ENCODE measurements around the gene AFF1. TPM values are rescaled to one million over a fixed set of nuclear protein-coding genes. Genes with fewer than 3 reads are reported as not detected.

Gene AFF1
- total RNA-seq, 1 experiment from 2014 or later = 23.9 TPM

- no peak for TF ChIP-seq REST (IDR thresholded peaks at IDR 0.05; ENCODE audit: insufficient read depth in 1 of 2, low read depth in 2 of 2, low read length in 1 of 2)
- TF ChIP-seq SIN3A (IDR thresholded peaks at IDR 0.05; ENCODE audit: borderline replicate concordance, insufficient read depth, low read depth, low read length) = no peak
- TF ChIP-seq POLR2AphosphoS5 (IDR thresholded peaks at IDR 0.05; ENCODE audit: low read depth, low read length) = no peak
- no peak for TF ChIP-seq TCF7L2 (IDR thresholded peaks at IDR 0.05; ENCODE audit: low read depth, low read length)
- TF ChIP-seq CTCF (IDR thresholded peaks at IDR 0.05) = no peak
- no peak for ATAC-seq
- CTCF ChIA-PET = no interaction called here
- DNase-seq (ENCODE audit: low read depth, low spot score) = no peak
- H3K27me3 ChIP-seq (ENCODE audit: control insufficient read depth, insufficient read depth, low read length) = no peaks in the 10 kb centered on the region
- no peak overlapping the region for H3K27ac ChIP-seq (ENCODE audit: low read length)
- in situ Hi-C loops (cut with HindIII; ENCODE audit: low pct_unique_long_range_greater_than_20kb, low sequenced_read_pairs) (no loop called here), intact Hi-C loops (cut with micrococcal nuclease; ENCODE audit: unreplicated experiment) (no loop called here)
- POLR2A ChIA-PET = no interaction called here
- H3K4me1 ChIP-seq (ENCODE audit: control insufficient read depth, insufficient read depth, low read length) = no peaks in the 10 kb centered on the region
- H3K36me3 ChIP-seq (ENCODE audit: control insufficient read depth, insufficient read depth, low read length) = no peaks in the 10 kb centered on the region; the same call in 1 of the 2 replicates
- no peaks in the 10 kb centered on the region for H3K9me3 ChIP-seq (ENCODE audit: control insufficient read depth, insufficient read depth, low read depth, low read length)
- H3K4me3 ChIP-seq (ENCODE audit: low read depth in 2 of 2, low read length in 2 of 2) = no peak overlapping the region
- no TSS peak for BruUV-seq (replicated peaks)
Observed at GRCh38 chr4:87134122-87134521, 199.3 kb downstream of the AFF1 start.

GRCh38 chr4:87141428-87141827, 206.6 kb downstream of the AFF1 start:
- no peak overlapping the region for H3K27ac ChIP-seq (ENCODE audit: low read length)
- CTCF ChIA-PET = no interaction called here
- no peaks in the 10 kb centered on the region for H3K9me3 ChIP-seq (ENCODE audit: control insufficient read depth, insufficient read depth, low read depth, low read length)
- in situ Hi-C loops (cut with HindIII; ENCODE audit: low pct_unique_long_range_greater_than_20kb, low sequenced_read_pairs) = no loop called here
- no peaks in the 10 kb centered on the region for H3K27me3 ChIP-seq (ENCODE audit: control insufficient read depth, insufficient read depth, low read length)
- intact Hi-C loops (cut with micrococcal nuclease; ENCODE audit: unreplicated experiment) = no loop called here
- H3K36me3 ChIP-seq (ENCODE audit: control insufficient read depth, insufficient read depth, low read length) = no peaks in the 10 kb centered on the region
- ATAC-seq = no peak
- TF ChIP-seq TCF7L2 (IDR thresholded peaks at IDR 0.05; ENCODE audit: low read depth, low read length) (no peak), CTCF (IDR thresholded peaks at IDR 0.05) (no peak), POLR2AphosphoS5 (IDR thresholded peaks at IDR 0.05; ENCODE audit: low read depth, low read length) (no peak), SIN3A (IDR thresholded peaks at IDR 0.05; ENCODE audit: borderline replicate concordance, insufficient read depth, low read depth, low read length) (no peak), REST (IDR thresholded peaks at IDR 0.05; ENCODE audit: insufficient read depth in 1 of 2, low read depth in 2 of 2, low read length in 1 of 2) (no peak)
- POLR2A ChIA-PET = no interaction called here
- H3K4me3 ChIP-seq (ENCODE audit: low read depth in 2 of 2, low read length in 2 of 2) = no peak overlapping the region
- BruUV-seq (replicated peaks) = no TSS peak
- no peaks in the 10 kb centered on the region for H3K4me1 ChIP-seq (ENCODE audit: control insufficient read depth, insufficient read depth, low read length)
- DNase-seq (ENCODE audit: low read depth, low spot score) = no peak

Measured in Panc1 (cell line).